IPS-NIHi7 (cell line): ENCODE measurements around the gene STIMATE.

ENCODE experiments used
- DNase-seq: peaks from one replicate; pipeline ENCODE4 v3.0.0; 2012; ENCODE audit warnings: mixed read lengths; ENCODE audit errors: extremely low spot score

Gene STIMATE

GRCh38 chr3:52791366-52791765, 106.0 kb downstream of the STIMATE start:
- no peak for DNase-seq

DNA sequence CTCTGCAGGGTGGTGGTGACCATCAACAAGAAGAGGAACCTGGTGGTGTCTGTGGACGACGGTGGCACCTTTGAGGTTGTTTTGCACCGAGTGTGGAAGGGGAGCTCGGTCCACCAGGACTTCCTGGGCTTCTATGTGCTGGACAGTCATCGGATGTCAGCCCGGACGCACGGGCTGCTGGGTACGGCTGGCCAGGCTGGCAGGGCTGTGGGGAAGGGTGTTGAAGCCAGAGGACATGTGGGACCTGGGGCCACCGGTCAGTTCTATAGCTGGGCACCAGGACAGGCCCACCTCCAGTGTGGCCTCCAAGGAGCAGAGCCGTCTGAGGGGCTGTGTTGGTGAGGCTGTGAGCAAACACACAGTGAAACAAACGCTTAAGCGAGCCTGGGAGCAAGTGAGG, 106.6 kb downstream of the STIMATE start:
- DNase-seq = no peak

- DNase-seq = no peak
These were observed 107.0 kb downstream of the STIMATE start for GRCh38 chr3:52790337-52790736.

- DNase-seq = no peak
These were observed 107.7 kb downstream of the STIMATE start for GRCh38 chr3:52789746-52790040.

DNA sequence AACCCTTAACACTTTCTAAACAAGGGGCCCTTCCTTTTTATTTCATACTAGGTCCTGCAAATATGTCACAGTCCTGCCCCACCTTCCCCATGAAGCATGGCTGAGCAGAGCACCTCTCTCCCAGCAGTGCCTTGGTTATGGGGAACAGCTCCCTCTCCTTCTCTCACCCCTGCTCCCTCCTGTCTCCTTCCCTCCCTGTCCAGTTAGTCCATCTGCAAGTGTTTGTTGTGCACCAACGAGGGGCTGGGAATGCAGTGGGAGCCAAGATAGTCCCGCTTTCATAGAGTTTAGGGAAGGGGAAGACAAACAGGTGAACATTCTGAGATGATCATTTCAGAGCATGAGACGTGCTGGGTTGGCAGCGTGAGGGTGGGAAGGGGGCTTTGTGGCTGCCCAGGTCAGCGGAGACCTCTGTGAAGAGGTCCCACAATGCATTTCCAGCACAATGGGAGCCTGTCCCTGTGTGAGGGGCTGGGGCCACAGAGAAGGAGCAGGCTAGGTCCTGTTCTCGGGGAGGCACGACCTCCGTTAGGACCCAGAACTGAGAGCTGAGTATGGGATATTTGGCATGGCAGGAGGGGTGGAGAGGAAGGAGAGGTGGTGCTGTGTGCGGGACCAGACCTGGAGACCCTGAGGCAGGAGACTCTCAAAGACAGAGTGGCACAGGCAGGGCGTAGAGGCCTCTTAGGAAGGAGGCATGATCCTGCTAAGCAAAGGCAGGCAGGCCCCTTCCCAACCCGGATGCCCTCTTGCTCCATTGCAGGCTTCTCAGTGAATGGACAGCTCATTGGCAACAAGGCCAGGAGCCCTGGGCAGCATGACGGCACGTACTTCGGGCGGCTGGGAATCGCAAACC, 108.2 kb downstream of the STIMATE start:
- no peak for DNase-seq

DNA sequence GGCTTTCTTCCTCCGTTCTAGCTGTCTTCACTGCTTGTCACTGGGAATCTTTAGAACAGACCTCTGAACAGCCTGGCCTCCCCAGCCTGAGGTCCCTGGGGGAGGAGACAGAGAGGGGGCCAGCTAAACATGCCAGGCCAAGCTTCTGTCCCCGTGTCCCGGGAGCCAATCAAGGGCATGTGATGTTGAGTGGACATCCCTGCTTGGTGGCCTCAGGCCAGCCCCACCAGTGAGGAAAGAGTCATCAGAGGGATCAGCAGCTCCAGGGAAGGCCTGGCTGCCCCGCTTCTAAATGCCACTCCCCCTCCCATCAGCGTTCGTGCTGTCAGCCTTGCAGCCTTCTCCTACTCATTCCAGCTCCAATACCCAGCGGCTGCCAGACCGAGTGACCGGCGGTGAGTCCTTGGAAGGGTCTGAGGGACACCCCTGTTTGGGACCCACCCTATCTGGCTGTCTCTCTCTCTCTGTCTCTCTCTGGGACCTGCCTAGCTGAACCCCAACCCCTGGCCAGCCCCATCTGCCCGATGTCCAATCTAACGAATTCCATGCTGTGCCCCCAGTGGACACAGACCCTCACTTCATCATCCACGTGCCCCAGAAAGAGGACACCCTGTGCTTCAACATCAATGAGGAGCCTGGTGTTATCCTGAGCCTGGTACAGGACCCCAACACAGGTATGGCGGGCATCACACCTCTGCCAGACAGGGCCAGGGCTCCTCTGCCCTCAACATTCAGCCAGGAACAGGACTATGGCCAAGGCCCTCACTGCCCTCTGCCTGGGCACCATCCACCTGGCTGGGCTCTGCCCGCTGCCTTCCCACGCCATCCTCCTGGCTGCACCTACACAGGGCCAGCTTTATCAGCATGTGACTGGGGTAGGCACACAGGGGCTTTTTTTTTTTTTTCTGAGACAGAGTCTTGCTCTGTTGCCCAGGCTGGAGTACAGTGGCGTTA, 109.4 kb downstream of the STIMATE start:
- DNase-seq = no peak

GRCh38 chr3:52787246-52787645, 110.1 kb downstream of the STIMATE start:
- DNase-seq = no peak
